Measurements from ENCODE around the gene PDE11A. TPM values are rescaled to one million over a fixed set of nuclear protein-coding genes. Genes with fewer than 3 reads are reported as not detected.

The PDE11A gene
- total and polyA plus RNA-seq, 2 of the 13 experiments (the other 11 are each of a cell fraction or from before 2014, with no cell fraction given): 1.2 to 1.7 TPM

DNA sequence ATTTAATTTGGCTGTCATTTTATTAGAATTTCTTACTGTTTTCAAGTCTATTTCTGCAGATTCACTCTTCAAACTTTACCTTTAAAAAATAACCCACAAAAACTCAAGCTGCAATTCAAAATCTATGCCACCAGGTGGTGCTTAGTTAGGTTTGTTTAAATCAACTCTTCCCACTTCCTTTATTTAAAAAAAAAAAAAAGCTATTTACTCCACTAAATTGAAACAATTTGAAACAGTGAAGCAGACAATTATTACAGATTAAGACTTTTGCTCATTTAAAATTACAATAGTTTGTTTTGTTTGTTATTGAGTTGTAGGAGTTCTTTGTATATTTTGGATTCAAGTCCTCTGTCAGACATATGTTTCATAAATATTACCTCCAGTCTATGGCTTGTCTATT, 300.0 kb downstream of the PDE11A start:
- BruUV-seq (replicated peaks): no TSS peak
- peak; percentile 49 for DNase-seq (ENCODE audit: low spot score)
- Histone ChIP-seq H3K79me2 (ENCODE audit: insufficient read depth, low read length) (no peaks in the 10 kb centered on the region), H3K36me3 (replicated peaks in 1 of 2; ENCODE audit: control insufficient read depth in 1 of 2, insufficient read depth in 2 of 2, low read length in 2 of 2) (no peaks in the 10 kb centered on the region), H3K27ac (ENCODE audit: extremely low read length, insufficient read depth, low read length) (no peak overlapping the region), H2AFZ (ENCODE audit: low read length) (no peak overlapping the region), H3K4me2 (ENCODE audit: low read depth, low read length) (no peak overlapping the region), H3K4me1 (ENCODE audit: insufficient read depth, low read length) (peaks cover 25% of the 10 kb centered on the region), H3K9ac (ENCODE audit: insufficient read depth, low read depth, low read length) (no peak overlapping the region), H3K9me3 (ENCODE audit: low read length) (no peaks in the 10 kb centered on the region), H3K27me3 (ENCODE audit: control insufficient read depth in 1 of 2, insufficient read depth in 2 of 2, low read length in 2 of 2) (no peaks in the 10 kb centered on the region), H3K4me3 (replicated peaks in 1 of 3; ENCODE audit: insufficient read depth in 1 of 3, low read depth in 2 of 3, low read length in 3 of 3) (no peak overlapping the region), H4K20me1 (ENCODE audit: insufficient read depth, low read length) (no peaks in the 10 kb centered on the region)
- FAIRE-seq: no peak
- intact Hi-C loops (cut with micrococcal nuclease; ENCODE audit: unreplicated experiment): no loop called here
- no peak for ATAC-seq
- in situ Hi-C loops (cut with HindIII; ENCODE audit: extremely low pct_ligation_motif_present, low pct_unique_long_range_greater_than_20kb): no loop called here
- ChIA-PET CTCF (ENCODE audit: low intra/inter-chr PET ratio, low total read pairs) (interaction anchor here (1.3 kb wide), 1 partner anchor 27 kb away, joined by 3 read pairs; no protein-coding TSS in a partner anchor), POLR2A (no interaction called here)
- TF ChIP-seq, protein P1, sequence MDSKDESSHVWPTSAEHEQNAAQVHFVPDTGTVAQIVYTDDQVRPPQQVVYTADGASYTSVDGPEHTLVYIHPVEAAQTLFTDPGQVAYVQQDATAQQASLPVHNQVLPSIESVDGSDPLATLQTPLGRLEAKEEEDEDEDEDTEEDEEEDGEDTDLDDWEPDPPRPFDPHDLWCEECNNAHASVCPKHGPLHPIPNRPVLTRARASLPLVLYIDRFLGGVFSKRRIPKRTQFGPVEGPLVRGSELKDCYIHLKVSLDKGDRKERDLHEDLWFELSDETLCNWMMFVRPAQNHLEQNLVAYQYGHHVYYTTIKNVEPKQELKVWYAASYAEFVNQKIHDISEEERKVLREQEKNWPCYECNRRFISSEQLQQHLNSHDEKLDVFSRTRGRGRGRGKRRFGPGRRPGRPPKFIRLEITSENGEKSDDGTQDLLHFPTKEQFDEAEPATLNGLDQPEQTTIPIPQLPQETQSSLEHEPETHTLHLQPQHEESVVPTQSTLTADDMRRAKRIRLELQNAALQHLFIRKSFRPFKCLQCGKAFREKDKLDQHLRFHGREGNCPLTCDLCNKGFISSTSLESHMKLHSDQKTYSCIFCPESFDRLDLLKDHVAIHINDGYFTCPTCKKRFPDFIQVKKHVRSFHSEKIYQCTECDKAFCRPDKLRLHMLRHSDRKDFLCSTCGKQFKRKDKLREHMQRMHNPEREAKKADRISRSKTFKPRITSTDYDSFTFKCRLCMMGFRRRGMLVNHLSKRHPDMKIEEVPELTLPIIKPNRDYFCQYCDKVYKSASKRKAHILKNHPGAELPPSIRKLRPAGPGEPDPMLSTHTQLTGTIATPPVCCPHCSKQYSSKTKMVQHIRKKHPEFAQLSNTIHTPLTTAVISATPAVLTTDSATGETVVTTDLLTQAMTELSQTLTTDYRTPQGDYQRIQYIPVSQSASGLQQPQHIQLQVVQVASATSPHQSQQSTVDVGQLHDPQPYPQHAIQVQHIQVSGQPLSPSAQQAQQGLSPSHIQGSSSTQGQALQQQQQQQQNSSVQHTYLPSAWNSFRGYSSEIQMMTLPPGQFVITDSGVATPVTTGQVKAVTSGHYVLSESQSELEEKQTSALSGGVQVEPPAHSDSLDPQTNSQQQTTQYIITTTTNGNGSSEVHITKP (CRISPR knock-in tag; IDR thresholded peaks at IDR 0.05; ENCODE audit: low read depth): no peak
- TF ChIP-seq, protein P2, sequence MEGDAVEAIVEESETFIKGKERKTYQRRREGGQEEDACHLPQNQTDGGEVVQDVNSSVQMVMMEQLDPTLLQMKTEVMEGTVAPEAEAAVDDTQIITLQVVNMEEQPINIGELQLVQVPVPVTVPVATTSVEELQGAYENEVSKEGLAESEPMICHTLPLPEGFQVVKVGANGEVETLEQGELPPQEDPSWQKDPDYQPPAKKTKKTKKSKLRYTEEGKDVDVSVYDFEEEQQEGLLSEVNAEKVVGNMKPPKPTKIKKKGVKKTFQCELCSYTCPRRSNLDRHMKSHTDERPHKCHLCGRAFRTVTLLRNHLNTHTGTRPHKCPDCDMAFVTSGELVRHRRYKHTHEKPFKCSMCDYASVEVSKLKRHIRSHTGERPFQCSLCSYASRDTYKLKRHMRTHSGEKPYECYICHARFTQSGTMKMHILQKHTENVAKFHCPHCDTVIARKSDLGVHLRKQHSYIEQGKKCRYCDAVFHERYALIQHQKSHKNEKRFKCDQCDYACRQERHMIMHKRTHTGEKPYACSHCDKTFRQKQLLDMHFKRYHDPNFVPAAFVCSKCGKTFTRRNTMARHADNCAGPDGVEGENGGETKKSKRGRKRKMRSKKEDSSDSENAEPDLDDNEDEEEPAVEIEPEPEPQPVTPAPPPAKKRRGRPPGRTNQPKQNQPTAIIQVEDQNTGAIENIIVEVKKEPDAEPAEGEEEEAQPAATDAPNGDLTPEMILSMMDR (CRISPR knock-in tag; IDR thresholded peaks at IDR 0.05): peak; percentile 24; the same call in 1 of the 2 replicates
